Measurements from ENCODE around the gene PEX5L.

DNA sequence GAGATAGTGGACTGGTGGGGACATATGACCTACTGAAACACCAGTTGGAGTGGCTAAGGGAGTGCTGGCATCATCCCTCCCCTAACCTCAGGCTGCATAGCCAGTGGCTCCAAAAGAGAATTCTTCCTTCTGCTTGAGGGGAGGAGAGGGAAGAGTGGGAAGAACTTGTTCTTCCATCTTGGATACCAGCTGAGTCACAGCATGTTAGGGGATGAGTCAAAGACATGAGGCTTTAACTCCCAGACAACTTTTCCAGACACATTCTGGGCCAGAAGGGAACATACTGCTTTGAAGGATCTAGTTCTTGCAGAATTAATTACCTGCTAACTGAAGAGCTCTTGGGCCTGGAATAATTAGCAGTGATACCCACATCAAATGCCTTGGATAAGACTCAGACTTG, 36.8 kb upstream of the PEX5L start:
- TF ChIP-seq POLR2A (IDR thresholded peaks at IDR 0.05) = no peak
- TF ChIP-seq, protein P1, sequence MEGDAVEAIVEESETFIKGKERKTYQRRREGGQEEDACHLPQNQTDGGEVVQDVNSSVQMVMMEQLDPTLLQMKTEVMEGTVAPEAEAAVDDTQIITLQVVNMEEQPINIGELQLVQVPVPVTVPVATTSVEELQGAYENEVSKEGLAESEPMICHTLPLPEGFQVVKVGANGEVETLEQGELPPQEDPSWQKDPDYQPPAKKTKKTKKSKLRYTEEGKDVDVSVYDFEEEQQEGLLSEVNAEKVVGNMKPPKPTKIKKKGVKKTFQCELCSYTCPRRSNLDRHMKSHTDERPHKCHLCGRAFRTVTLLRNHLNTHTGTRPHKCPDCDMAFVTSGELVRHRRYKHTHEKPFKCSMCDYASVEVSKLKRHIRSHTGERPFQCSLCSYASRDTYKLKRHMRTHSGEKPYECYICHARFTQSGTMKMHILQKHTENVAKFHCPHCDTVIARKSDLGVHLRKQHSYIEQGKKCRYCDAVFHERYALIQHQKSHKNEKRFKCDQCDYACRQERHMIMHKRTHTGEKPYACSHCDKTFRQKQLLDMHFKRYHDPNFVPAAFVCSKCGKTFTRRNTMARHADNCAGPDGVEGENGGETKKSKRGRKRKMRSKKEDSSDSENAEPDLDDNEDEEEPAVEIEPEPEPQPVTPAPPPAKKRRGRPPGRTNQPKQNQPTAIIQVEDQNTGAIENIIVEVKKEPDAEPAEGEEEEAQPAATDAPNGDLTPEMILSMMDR (IDR thresholded peaks at IDR 0.05) = no peak

All from heart left ventricle (tissue), 13 donors.